AG09309 (cell line): ENCODE results near the gene NUMA1.

Experiments
- DNase-seq: peaks from one replicate; pipeline ENCODE4 v3.0.0-alpha.2; 2010; ENCODE audit warnings: low read depth
- H3K4me3 ChIP-seq: 2 replicates; pipeline ENCODE4 v1.5.1; 2011; ENCODE audit warnings: mild to moderate bottlenecking, low read depth, low read length, moderate library complexity; ENCODE audit not compliant: control insufficient read depth
- CTCF ChIP-seq: IDR thresholded peaks from 2 replicates; pipeline ENCODE4 v1.5.1; 2011; ENCODE audit warnings: mild to moderate bottlenecking, low read depth, low read length, inconsistent platforms; ENCODE audit not compliant: insufficient read depth, control insufficient read depth; ENCODE audit errors: missing control alignments

Gene NUMA1

GRCh38 chr11:72014761-72015320 is 65.5 kb downstream of the NUMA1 start:
- TF ChIP-seq CTCF: no peak
- H3K4me3 ChIP-seq: no peak overlapping the region
- DNase-seq: no peak

- no peak for TF ChIP-seq CTCF
- no peak for DNase-seq
- H3K4me3 ChIP-seq: no peak overlapping the region
Observed at GRCh38 chr11:72013765-72014711, 66.3 kb downstream of the NUMA1 start.

GRCh38 chr11:72012897-72013721 is 67.2 kb downstream of the NUMA1 start:
- H3K4me3 ChIP-seq: no peak overlapping the region
- peak; percentile 74 for DNase-seq
- peak; percentile 25 for TF ChIP-seq CTCF

GRCh38 chr11:72012091-72012630 is 68.2 kb downstream of the NUMA1 start:
- no peak for DNase-seq
- no peak overlapping the region for H3K4me3 ChIP-seq
- no peak for TF ChIP-seq CTCF

GRCh38 chr11:72010529-72011233 is 69.7 kb downstream of the NUMA1 start:
- TF ChIP-seq CTCF: no peak
- no peak overlapping the region for H3K4me3 ChIP-seq
- no peak for DNase-seq

- no peak for TF ChIP-seq CTCF
- no peak for DNase-seq
- no peak overlapping the region for H3K4me3 ChIP-seq
Observed at GRCh38 chr11:72009156-72009555, 71.2 kb downstream of the NUMA1 start.
